ENCODE results near the gene CORIN. TPM values are rescaled to one million over a fixed set of nuclear protein-coding genes. Genes with fewer than 3 reads are reported as not detected.

Gene CORIN
- total RNA-seq, 1 experiment from 2014 or later, result 3.5 TPM

DNA sequence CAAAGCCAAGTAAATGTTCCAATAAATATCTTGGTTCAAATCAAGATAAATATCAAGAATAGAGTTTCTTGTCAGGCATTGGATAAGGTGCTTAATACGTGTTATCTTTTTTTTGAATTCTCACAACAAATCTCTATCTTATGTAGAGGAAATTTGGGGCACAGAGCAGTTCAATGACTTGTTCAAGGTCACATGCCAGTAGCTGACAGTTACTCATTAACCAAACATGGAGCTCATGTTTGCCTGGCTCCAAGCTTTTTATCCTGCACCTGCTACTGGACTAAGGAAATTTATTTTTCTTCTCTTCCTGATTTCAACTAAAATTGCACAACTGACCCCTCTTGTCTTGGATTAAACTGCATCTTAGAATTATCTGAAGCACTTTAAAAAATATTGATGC, 276.5 kb downstream of the CORIN start:
- ATAC-seq (no peak), DNase-seq (ENCODE audit: low read depth, low spot score) (no peak)
- no peaks in the 10 kb centered on the region for H3K9me2 ChIP-seq (ENCODE audit: insufficient read depth)
- ChIA-PET CTCF (no interaction called here), RAD21 (ENCODE audit: low non-redundant PET in 1 of 2, low total read pairs in 2 of 2, uncharacterized antibody in 2 of 2, unreplicated experiment in 2 of 2) (no interaction called here), POLR2A (no interaction called here)
- H4K20me1 ChIP-seq (ENCODE audit: insufficient read depth), result no peaks in the 10 kb centered on the region
- TF ChIP-seq, protein P1, sequence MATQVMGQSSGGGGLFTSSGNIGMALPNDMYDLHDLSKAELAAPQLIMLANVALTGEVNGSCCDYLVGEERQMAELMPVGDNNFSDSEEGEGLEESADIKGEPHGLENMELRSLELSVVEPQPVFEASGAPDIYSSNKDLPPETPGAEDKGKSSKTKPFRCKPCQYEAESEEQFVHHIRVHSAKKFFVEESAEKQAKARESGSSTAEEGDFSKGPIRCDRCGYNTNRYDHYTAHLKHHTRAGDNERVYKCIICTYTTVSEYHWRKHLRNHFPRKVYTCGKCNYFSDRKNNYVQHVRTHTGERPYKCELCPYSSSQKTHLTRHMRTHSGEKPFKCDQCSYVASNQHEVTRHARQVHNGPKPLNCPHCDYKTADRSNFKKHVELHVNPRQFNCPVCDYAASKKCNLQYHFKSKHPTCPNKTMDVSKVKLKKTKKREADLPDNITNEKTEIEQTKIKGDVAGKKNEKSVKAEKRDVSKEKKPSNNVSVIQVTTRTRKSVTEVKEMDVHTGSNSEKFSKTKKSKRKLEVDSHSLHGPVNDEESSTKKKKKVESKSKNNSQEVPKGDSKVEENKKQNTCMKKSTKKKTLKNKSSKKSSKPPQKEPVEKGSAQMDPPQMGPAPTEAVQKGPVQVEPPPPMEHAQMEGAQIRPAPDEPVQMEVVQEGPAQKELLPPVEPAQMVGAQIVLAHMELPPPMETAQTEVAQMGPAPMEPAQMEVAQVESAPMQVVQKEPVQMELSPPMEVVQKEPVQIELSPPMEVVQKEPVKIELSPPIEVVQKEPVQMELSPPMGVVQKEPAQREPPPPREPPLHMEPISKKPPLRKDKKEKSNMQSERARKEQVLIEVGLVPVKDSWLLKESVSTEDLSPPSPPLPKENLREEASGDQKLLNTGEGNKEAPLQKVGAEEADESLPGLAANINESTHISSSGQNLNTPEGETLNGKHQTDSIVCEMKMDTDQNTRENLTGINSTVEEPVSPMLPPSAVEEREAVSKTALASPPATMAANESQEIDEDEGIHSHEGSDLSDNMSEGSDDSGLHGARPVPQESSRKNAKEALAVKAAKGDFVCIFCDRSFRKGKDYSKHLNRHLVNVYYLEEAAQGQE (IDR thresholded peaks at IDR 0.05; ENCODE audit: low read depth), result no peak
- no peak for TF ChIP-seq EGR1 (IDR thresholded peaks at IDR 0.05; ENCODE audit: low read depth)
- TF ChIP-seq JUND (IDR thresholded peaks at IDR 0.05), result no peak
- no peak for TF ChIP-seq POLR2A (IDR thresholded peaks at IDR 0.05; ENCODE audit: borderline replicate concordance, extremely low read depth, insufficient read depth, insufficient read length)
- no peak for TF ChIP-seq EZH2 (IDR thresholded peaks at IDR 0.05)
- TF ChIP-seq, protein P2, sequence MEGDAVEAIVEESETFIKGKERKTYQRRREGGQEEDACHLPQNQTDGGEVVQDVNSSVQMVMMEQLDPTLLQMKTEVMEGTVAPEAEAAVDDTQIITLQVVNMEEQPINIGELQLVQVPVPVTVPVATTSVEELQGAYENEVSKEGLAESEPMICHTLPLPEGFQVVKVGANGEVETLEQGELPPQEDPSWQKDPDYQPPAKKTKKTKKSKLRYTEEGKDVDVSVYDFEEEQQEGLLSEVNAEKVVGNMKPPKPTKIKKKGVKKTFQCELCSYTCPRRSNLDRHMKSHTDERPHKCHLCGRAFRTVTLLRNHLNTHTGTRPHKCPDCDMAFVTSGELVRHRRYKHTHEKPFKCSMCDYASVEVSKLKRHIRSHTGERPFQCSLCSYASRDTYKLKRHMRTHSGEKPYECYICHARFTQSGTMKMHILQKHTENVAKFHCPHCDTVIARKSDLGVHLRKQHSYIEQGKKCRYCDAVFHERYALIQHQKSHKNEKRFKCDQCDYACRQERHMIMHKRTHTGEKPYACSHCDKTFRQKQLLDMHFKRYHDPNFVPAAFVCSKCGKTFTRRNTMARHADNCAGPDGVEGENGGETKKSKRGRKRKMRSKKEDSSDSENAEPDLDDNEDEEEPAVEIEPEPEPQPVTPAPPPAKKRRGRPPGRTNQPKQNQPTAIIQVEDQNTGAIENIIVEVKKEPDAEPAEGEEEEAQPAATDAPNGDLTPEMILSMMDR (IDR thresholded peaks at IDR 0.05 in 2 of 3, conservative IDR thresholded peaks at IDR 0.05 in 1 of 3; ENCODE audit: borderline replicate concordance in 1 of 3, insufficient read depth in 1 of 3, low read depth in 2 of 3, low read length in 2 of 3), result no peak
- TF ChIP-seq FOSL1 (IDR thresholded peaks at IDR 0.05; ENCODE audit: low read depth), result no peak
- no peak for TF ChIP-seq SRF (IDR thresholded peaks at IDR 0.05; ENCODE audit: low read depth)
- TF ChIP-seq, protein P3, sequence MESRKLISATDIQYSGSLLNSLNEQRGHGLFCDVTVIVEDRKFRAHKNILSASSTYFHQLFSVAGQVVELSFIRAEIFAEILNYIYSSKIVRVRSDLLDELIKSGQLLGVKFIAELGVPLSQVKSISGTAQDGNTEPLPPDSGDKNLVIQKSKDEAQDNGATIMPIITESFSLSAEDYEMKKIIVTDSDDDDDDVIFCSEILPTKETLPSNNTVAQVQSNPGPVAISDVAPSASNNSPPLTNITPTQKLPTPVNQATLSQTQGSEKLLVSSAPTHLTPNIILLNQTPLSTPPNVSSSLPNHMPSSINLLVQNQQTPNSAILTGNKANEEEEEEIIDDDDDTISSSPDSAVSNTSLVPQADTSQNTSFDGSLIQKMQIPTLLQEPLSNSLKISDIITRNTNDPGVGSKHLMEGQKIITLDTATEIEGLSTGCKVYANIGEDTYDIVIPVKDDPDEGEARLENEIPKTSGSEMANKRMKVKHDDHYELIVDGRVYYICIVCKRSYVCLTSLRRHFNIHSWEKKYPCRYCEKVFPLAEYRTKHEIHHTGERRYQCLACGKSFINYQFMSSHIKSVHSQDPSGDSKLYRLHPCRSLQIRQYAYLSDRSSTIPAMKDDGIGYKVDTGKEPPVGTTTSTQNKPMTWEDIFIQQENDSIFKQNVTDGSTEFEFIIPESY (IDR thresholded peaks at IDR 0.05; ENCODE audit: extremely low read depth, insufficient replicate concordance, low read length), result no peak
- TF ChIP-seq, protein P4, sequence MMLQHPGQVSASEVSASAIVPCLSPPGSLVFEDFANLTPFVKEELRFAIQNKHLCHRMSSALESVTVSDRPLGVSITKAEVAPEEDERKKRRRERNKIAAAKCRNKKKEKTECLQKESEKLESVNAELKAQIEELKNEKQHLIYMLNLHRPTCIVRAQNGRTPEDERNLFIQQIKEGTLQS (IDR thresholded peaks at IDR 0.05), result no peak
- no peak for TF ChIP-seq YY1 (IDR thresholded peaks at IDR 0.05; ENCODE audit: extremely low read depth, insufficient replicate concordance, low read depth, low read length)
- no peak for TF ChIP-seq CEBPB (IDR thresholded peaks at IDR 0.05; ENCODE audit: low read depth)
- TF ChIP-seq ELF1 (IDR thresholded peaks at IDR 0.05; ENCODE audit: borderline replicate concordance, low read depth), result no peak
- TF ChIP-seq ZFX (IDR thresholded peaks at IDR 0.05), result no peak
- no peak for TF ChIP-seq EZH2phosphoT487 (IDR thresholded peaks at IDR 0.05; ENCODE audit: borderline replicate concordance)
- no peaks in the 10 kb centered on the region for H3K27me3 ChIP-seq (ENCODE audit: insufficient read depth, low read length)
- no peak overlapping the region for H3K4me2 ChIP-seq (ENCODE audit: low read length)
- H3K9ac ChIP-seq (ENCODE audit: low read length), result no peak overlapping the region
- intact Hi-C loops (cut with micrococcal nuclease), result loop anchor here (10.0 kb wide), 1 partner anchor 523 kb away; no protein-coding TSS in a partner anchor
- H3K4me1 ChIP-seq (ENCODE audit: control insufficient read depth in 1 of 2, insufficient read depth in 2 of 2, low read length in 2 of 2), result peaks cover 18 to 22% of the 10 kb centered on the region in 2 experiments
- no peaks in the 10 kb centered on the region for H3K79me2 ChIP-seq (ENCODE audit: insufficient read depth, low read length)
- H2AFZ ChIP-seq (ENCODE audit: low read depth, low read length, poor library complexity, severe bottlenecking), result no peak overlapping the region
- H3K4me3 ChIP-seq (replicated peaks in 1 of 2; ENCODE audit: low read depth in 1 of 2, low read length in 2 of 2), result no peak overlapping the region
- no peaks in the 10 kb centered on the region for H3K36me3 ChIP-seq (ENCODE audit: control insufficient read depth in 1 of 2, insufficient read depth in 2 of 2, low read length in 2 of 2)
- H3K9me3 ChIP-seq (ENCODE audit: control insufficient read depth in 1 of 2, insufficient read depth in 1 of 2, low read depth in 1 of 2, low read length in 2 of 2), result no peaks in the 10 kb centered on the region
- no TSS peak for BruUV-seq (replicated peaks)
- no peak overlapping the region for H3K27ac ChIP-seq (ENCODE audit: low read depth, low read length)

Measured in HCT116 (cell line).